ENCODE measurements around the gene CDKL5.

The CDKL5 gene

DNA sequence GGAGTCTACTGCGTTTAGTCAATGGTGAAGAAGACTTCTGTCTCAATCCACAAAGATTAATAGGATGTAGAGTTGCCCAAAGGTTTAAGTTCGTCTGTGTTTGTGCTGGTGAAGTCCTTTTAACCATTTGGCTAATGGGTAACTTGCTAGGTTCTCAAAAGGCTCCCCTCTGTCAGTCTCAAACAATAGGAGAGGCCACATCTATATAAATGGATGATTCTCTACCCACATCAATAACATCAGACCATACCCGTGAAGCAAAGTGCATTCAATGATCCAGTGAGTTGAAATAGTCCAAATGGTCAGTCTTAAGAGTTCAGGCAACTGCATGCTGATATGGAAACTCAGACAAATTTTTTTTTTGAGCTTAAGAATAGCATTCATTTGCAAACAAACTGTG lies 218.4 kb downstream of the CDKL5 start:
- TF ChIP-seq, protein P1, sequence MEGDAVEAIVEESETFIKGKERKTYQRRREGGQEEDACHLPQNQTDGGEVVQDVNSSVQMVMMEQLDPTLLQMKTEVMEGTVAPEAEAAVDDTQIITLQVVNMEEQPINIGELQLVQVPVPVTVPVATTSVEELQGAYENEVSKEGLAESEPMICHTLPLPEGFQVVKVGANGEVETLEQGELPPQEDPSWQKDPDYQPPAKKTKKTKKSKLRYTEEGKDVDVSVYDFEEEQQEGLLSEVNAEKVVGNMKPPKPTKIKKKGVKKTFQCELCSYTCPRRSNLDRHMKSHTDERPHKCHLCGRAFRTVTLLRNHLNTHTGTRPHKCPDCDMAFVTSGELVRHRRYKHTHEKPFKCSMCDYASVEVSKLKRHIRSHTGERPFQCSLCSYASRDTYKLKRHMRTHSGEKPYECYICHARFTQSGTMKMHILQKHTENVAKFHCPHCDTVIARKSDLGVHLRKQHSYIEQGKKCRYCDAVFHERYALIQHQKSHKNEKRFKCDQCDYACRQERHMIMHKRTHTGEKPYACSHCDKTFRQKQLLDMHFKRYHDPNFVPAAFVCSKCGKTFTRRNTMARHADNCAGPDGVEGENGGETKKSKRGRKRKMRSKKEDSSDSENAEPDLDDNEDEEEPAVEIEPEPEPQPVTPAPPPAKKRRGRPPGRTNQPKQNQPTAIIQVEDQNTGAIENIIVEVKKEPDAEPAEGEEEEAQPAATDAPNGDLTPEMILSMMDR (conservative IDR thresholded peaks at IDR 0.05; ENCODE audit: low read depth, low read length), result no peak
- no peak overlapping the region for H3K4me3 ChIP-seq (ENCODE audit: low read depth, low read length)
- no peak for DNase-seq (ENCODE audit: low read depth)

DNA sequence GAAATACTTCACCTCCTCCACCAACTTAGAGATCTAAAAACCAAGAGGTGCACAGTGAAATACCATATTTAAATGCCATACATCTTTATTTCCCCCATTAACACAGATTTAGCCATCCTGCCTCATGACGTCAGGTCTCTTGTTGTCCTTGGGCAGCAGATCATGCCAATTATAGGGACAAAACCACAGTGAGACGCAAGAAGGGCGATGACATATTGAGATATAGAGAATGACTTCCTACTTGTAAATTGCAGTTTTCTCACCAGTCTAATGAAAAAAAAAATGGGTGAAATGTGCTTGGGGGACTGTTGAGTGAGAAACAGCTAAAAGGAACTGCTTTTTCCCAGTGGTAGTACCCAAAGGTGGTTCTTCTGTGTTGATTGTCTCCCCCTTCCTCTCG lies 222.2 kb downstream of the CDKL5 start:
- DNase-seq (ENCODE audit: low read depth), result no peak
- no peak overlapping the region for H3K4me3 ChIP-seq (ENCODE audit: low read depth, low read length)
- TF ChIP-seq, protein P1 (conservative IDR thresholded peaks at IDR 0.05; ENCODE audit: low read depth, low read length), result no peak

- H3K4me3 ChIP-seq (ENCODE audit: low read depth, low read length), result no peak overlapping the region
- DNase-seq (ENCODE audit: low read depth), result no peak
- TF ChIP-seq, protein P1 (conservative IDR thresholded peaks at IDR 0.05; ENCODE audit: low read depth, low read length), result no peak
Observed at GRCh38 chrX:18649498-18649951, 224.1 kb downstream of the CDKL5 start.

- H3K4me3 ChIP-seq (ENCODE audit: low read depth, low read length), result no peak overlapping the region
- no peak for DNase-seq (ENCODE audit: low read depth)
- TF ChIP-seq, protein P1 (conservative IDR thresholded peaks at IDR 0.05; ENCODE audit: low read depth, low read length), result no peak
Observed at GRCh38 chrX:18650662-18651061, 225.3 kb downstream of the CDKL5 start.

- TF ChIP-seq, protein P1 (conservative IDR thresholded peaks at IDR 0.05; ENCODE audit: low read depth, low read length), result no peak
- H3K4me3 ChIP-seq (ENCODE audit: low read depth, low read length), result no peak overlapping the region
- DNase-seq (ENCODE audit: low read depth), result no peak
Observed at GRCh38 chrX:18652636-18653035, 227.2 kb downstream of the CDKL5 start.

GRCh38 chrX:18654875-18655836 lies 229.7 kb downstream of the CDKL5 start:
- no peak overlapping the region for H3K4me3 ChIP-seq (ENCODE audit: low read depth, low read length)
- DNase-seq (ENCODE audit: low read depth), result peak; percentile 43
- TF ChIP-seq, protein P1 (conservative IDR thresholded peaks at IDR 0.05; ENCODE audit: low read depth, low read length), result no peak

Data from choroid plexus epithelial cell (primary cell).